Fibroblast of pulmonary artery (primary cell): ENCODE results near the gene MEAF6.
"Not testable (repeated sequence)": the region's sequence is repeated elsewhere in the genome, so short reads cannot be mapped to it uniquely, and the experiment has no call there.

ENCODE experiments used
- DNase-seq: peaks from one replicate; pipeline ENCODE4 v3.0.0-alpha.2; 2010; ENCODE audit warnings: low read depth
- H3K4me3 ChIP-seq: replicated peaks from 2 replicates; pipeline ENCODE4 v1.5.1; 2011; ENCODE audit warnings: low read depth, mild to moderate bottlenecking, control low read depth, low read length, moderate library complexity
- TF ChIP-seq, protein P1 (sequence below): IDR thresholded peaks from 2 replicates; pipeline ENCODE4 v1.5.1; 2011; ENCODE audit warnings: mild to moderate bottlenecking, control low read depth, low read length, inconsistent platforms; ENCODE audit errors: missing control alignments

The MEAF6 gene

DNA sequence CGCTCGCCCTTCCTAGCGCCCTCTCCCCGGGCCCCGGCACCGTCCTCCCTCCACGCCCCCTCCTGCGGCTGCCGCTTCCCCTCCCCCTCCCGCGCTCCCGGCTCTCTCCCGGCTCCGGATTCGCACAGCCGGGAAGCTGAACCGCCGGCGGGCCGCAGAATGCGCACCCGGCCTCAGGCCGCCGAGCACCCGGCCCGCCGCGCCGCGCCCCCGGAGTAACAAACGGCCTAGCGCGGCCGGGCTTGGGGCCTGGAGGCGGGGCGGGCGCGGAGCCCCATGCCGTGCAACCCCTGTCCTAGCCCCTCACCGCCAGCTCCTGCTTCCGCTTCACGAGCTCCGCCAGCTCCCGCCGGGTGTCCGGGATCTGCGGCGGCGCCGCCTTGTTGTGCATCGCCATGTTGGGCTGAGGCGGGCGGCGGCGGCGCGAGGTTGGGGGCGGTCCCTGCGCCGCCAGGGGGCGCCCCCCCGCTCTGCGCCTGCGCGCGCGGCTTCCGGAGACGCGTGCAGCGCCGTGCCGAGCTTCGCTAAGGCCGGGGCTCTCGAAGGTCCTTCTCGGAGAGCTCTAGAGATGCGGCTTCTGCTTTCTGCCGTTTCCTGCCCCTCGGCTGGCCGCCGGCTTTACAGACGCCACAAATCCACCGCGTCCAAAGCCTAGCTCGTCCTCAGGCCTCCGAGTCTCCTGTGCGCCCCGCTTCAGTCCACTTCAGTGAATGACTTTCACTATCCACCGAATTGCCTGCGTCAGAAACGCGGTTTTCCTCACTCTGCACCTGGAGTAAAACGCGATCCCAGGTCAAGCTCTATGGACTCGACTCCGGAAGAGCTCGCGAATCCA lies at the start of gene MEAF6:
Gene MEAF6, minus strand, starts transcription at position 417 of the 835 bp plus-strand sequence. Its CDS starts 20 bp downstream, at position 397.
- H3K4me3 ChIP-seq = peak within 1 kb of the TSS; percentile 79
- TF ChIP-seq, protein P1, sequence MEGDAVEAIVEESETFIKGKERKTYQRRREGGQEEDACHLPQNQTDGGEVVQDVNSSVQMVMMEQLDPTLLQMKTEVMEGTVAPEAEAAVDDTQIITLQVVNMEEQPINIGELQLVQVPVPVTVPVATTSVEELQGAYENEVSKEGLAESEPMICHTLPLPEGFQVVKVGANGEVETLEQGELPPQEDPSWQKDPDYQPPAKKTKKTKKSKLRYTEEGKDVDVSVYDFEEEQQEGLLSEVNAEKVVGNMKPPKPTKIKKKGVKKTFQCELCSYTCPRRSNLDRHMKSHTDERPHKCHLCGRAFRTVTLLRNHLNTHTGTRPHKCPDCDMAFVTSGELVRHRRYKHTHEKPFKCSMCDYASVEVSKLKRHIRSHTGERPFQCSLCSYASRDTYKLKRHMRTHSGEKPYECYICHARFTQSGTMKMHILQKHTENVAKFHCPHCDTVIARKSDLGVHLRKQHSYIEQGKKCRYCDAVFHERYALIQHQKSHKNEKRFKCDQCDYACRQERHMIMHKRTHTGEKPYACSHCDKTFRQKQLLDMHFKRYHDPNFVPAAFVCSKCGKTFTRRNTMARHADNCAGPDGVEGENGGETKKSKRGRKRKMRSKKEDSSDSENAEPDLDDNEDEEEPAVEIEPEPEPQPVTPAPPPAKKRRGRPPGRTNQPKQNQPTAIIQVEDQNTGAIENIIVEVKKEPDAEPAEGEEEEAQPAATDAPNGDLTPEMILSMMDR = no peak
- DNase-seq = peak; percentile 82

DNA sequence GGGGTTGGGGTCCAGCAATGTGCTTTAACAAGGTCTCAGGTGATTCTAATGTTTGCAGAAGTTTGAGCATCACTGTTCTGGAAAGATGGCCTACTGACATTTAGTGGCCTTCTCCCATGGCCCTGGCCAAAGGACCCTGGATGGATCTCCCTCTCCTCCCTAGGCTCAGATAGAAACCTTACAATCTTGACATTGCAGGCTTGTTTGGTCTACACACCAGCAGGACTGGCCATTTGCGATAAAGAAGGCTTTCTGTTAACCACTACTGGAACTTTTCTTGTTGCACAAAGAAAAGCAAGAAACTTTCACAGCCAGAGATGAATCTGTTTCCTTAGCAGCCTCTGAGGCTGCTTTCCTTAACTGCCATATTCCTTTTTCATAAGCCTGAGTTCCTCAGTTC lies 48.4 kb upstream of the MEAF6 start:
- no peak for DNase-seq
- TF ChIP-seq, protein P1 = no peak
- H3K4me3 ChIP-seq = no peak overlapping the region

DNA sequence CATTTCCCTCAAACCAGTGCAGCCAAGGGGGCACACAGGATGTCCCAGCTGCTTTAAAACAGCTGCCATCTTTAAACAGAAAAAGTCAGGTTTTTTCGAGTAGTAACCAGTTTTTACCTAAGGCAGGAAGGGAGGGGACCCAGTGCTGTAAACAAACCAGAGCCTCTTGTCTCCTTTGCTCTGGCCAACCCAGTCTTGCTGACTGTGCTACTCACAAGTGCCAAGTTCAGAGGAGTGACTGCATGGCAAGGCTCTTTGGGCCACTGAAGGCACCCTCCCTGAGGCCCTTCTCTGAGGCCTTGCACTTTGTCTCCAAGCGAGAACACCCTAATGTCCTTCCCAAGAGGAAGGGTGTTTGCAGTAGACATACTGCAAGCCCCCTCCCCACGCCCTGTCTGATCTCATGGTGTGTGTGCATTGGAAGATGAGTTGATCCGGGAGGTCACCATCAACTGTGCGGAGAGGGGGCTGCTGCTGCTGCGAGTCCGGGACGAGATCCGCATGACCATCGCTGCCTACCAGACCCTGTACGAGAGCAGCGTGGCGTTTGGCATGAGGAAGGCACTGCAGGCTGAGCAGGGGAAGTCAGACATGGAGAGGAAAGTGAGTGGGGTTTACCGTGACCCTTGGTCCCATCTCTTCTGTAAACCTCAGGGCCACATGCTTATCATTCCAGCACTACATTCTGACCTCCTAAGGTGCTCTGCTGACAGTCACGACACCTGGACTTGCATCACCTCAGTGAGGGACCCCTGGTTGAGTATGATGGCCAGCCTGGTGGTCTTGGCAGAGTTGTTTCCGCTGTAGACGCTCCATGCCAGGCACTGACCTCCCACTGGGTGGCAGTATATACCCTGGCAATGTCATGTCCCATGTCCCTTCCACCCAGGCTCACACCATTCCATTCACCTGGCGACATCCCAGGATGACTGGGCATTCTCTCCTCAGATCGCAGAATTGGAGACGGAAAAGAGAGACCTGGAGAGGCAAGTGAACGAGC lies 46.9 kb upstream of the MEAF6 start:
- peak; percentile 43 for DNase-seq
- H3K4me3 ChIP-seq = no peak overlapping the region

DNA sequence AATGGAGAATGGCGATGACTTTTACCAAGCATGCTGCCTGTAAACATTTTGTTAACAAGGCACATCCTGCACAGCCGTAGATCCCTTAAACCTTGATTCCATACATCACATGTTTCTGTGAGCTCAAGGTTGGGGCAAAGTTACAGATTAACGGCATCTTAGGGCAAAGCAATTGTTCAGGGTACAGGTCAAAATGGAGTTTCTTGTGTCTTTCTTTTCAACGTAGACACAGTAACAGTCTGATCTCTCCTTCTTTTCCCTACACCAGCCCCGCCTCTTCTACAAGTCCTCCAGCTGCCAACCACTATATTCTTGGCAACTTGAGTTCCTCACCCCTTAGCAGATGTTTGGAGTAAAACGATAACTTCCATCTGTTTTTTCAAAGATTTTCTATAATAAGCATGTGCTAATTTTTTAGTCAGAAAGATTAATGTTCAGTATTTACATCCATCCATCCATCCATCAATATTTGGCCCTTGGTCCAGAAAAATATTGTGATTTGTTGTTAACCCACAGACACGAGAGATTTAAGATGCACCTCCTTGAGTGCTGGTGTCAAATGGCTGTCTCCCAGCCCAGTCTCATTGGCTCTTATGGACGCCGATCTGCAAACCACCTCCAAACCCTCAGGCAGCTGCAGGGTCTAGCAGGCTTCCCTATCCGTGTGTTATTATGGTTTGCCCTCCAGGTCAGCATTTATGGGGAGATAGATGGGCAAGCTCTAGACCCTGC lies 46.0 kb upstream of the MEAF6 start:
- TF ChIP-seq, protein P1 = no peak
- no peak overlapping the region for H3K4me3 ChIP-seq
- DNase-seq = no peak

More for the DNA sequence above, 46.9 kb upstream of the MEAF6 start:
- TF ChIP-seq, protein P1 = peak; percentile 51

DNA sequence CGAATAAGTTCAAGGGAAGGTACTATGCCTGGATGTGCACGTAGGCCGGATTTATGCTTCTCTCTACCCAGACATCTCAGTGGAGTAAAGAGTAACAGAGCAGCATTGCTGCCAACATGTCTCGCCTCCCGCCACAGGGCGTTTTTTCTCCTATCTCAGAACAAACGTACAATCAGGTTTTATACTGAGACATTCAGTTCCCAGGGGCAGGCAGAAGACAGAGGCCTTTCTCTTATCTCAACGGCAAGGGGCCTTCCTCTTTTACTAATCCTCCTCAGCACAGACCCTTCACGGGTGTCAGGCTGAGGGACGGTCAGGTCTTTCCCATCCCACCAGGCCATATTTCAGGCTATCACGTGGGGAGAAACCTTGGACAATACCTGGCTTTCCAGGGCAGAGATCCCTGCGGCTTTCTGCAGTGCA lies 45.4 kb upstream of the MEAF6 start:
- DNase-seq, H3K4me3 ChIP-seq: not testable (repeated sequence)

DNA sequence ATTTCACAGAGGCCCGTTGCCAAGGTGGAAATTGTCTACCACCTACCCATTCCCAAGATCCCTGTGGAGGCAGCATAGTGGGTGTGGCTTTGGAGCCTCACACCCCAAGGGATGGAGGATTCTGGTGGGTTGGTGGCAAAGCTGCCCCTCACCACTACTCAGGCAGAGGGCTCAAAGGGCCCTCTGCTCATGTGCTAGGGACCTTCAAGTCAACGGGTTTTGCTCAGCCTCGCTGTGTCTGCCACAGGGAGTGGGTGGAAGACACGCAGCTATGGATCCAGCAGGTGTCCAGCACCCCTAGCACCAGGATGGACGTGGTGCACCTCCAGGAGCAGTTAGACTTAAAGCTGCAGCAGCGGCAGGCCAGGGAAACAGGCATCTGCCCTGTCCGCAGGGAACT lies 44.5 kb upstream of the MEAF6 start:
- no peak for DNase-seq
- no peak overlapping the region for H3K4me3 ChIP-seq
- TF ChIP-seq, protein P1 = no peak
